NCI-H128 (cell line): Measurements from ENCODE around the gene ZNRD2.

ENCODE experiments used
- DNase-seq: peaks from one replicate; lab custom pipeline; 2025; ENCODE audit not compliant: unreplicated experiment; lab: John Stamatoyannopoulos, UW

The ZNRD2 gene

DNA sequence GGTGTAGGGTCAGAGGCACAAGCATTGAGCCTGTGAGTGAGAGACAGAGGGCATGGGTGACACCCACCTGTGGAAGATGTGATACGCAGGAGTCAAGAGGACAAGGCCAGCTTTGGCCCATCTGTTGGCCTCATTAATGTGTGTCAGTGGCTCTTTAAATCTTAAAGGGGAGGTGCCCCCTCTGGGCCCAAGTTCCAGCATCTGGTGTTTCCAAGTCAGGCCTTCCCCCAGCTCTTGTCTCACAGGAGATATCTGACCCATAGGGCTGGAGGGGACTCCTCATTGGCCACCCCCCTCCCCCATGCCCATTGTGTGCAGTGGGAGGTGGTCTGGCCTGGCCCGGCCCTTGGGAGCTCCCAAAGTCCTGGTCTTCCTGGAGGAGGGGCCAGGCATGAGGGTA is 16.4 kb downstream of the ZNRD2 start:
- no peak for DNase-seq

- DNase-seq = no peak
Measured at GRCh38 chr11:65588199-65589054, 18.1 kb downstream of the ZNRD2 start.

GRCh38 chr11:65589444-65590239 is 19.4 kb downstream of the ZNRD2 start:
- no peak for DNase-seq

GRCh38 chr11:65590240-65590738 is 20.0 kb downstream of the ZNRD2 start:
- DNase-seq = no peak

GRCh38 chr11:65591939-65592857 is 21.9 kb downstream of the ZNRD2 start:
- no peak for DNase-seq

GRCh38 chr11:65592858-65593517 is 22.7 kb downstream of the ZNRD2 start:
- no peak for DNase-seq

GRCh38 chr11:65593518-65594414 is 23.5 kb downstream of the ZNRD2 start:
- DNase-seq = no peak

GRCh38 chr11:65595131-65595530 is 24.9 kb downstream of the ZNRD2 start:
- DNase-seq = no peak

DNA sequence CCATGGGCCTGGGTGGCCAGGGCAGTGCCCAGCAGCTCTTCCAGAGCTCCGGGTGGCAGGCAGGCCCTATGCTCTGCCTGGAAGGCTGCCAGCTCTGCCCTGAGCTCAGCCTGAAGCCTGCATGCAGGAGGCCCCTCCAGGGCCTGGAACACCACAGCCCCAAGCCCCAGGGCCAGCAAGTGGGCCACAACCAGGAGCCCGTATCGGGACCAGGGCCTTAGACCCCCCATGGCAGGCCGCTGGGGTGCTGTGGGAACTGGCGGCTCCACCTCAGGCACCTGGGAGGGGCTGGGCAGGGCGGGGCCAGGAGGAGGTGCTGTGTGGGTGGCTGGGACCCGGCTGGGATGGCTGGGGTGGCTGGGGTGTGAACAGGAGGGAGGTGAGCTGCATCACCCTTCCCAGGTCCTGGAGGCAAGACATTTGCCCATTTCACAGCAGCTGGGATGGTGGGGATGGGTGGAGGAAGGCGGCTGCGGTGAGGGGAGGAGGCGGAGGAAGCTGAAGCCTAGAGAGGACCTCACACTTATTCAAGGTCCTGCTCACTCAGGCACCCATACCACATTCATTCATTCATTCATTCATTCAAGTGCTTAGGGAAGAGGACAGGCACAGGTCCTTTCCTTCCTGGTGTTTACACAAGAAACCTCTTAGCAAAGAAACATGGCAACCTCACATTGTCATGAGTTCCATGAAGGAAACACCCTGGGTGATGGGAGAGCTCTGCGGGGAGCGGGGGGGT is 25.4 kb downstream of the ZNRD2 start, which contains the start of gene KCNK7:
Gene KCNK7 (minus strand): TSS at position 258 of the 739 bp plus-strand sequence. CDS start 28 bp downstream, at position 230.
- no peak for DNase-seq

- no peak for DNase-seq
Measured at GRCh38 chr11:65596520-65596919, 26.2 kb downstream of the ZNRD2 start.

- no peak for DNase-seq
Measured at GRCh38 chr11:65598258-65598699, 28.0 kb downstream of the ZNRD2 start.

DNA sequence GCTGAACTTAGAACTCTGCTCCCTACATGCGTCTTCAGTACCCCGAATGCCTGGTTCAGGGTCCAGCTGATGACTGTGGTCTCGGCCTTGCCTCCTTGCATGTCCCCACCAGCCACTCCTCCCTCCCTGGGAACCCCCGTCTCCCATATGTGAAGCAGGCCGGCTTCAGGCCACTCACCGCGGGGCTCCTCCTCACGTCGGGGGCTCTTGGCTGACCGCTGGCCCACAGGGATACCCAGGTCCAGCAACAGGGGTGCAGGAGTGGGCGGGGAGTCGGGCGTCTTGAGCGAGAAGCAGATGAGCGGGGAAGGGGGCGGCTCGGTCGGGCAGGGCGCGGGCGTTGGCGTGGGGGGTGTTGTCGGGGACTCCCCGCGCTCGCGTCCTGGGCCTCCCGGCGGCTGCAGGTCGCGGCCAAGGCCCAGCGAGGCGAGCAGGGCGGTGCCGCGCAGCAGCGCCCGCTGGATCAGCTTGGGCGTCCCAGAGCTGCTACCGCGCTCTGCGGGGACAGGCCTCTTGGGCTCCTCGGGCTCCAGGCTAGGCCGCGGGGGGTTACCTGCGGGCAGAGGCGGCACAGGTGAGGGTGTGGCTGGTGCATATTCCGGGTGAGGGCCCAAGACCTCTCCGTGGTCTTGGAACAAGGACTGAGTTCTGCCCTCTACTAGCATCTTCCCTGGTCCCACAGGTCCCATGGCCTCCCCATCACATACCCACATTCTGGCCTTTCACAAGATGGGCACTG is 29.1 kb downstream of the ZNRD2 start:
- DNase-seq = no peak

- DNase-seq = no peak
Measured at GRCh38 chr11:65599955-65600246, 29.6 kb downstream of the ZNRD2 start.

- no peak for DNase-seq
Measured at GRCh38 chr11:65604258-65604657, 34.0 kb downstream of the ZNRD2 start.

GRCh38 chr11:65606876-65607613 is 36.8 kb downstream of the ZNRD2 start:
- no peak for DNase-seq

GRCh38 chr11:65607614-65608426 is 37.5 kb downstream of the ZNRD2 start:
- DNase-seq = no peak
